ENCODE measurements around the gene JMJD8.

Gene JMJD8

GRCh38 chr16:721765-722540, 37.8 kb upstream of the JMJD8 start:
- TF ChIP-seq CTCF (conservative IDR thresholded peaks at IDR 0.05; ENCODE audit: control insufficient read depth, insufficient read depth, low read depth, low read length) = no peak
- DNase-seq (ENCODE audit: low read depth) = no peak
- peak overlapping the region; percentile 28 for H3K4me3 ChIP-seq (ENCODE audit: control insufficient read depth, low read depth, low read length)

- TF ChIP-seq CTCF (conservative IDR thresholded peaks at IDR 0.05; ENCODE audit: control insufficient read depth, insufficient read depth, low read depth, low read length) = no peak
- peak within 1 kb of the TSS; percentile 58 for H3K4me3 ChIP-seq (ENCODE audit: control insufficient read depth, low read depth, low read length)
- DNase-seq (ENCODE audit: low read depth) = peak; percentile 58
Observed at GRCh38 chr16:720990-721764, 37.0 kb upstream of the JMJD8 start, which contains the start of gene ANTKMT. ANTKMT (plus strand) TSS chr16:721146; CDS start chr16:721275, 129 bp downstream.

DNA sequence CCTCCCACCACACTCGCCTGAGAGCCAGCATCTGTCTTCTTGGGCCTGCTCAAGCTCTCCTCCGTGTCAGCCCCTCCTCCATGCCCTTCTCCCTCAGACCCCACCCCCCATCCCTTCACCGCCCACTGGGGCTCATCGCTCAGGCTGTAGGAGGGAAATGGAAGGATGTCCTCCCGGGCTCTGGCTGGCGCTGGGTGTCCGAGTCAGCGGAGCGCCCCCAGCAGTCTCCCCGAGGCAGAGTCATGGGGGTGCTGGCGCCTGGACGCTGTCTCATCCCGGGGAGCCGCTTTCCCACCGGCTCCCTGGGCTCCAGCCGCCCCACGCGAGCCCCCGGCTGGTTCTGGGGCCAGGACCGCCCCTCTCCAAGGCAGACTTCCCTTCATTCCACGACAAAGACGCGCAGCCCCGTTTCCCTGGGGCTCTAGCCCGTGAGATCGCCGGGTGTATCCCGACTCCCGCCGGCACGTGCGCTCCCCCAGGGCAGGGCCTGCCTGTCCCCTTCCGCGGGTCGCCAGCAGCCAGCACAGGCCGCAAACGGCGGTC, 36.4 kb upstream of the JMJD8 start:
- DNase-seq (ENCODE audit: low read depth) = peak; percentile 69
- peak; percentile 9 for TF ChIP-seq CTCF (conservative IDR thresholded peaks at IDR 0.05; ENCODE audit: control insufficient read depth, insufficient read depth, low read depth, low read length)
- peak overlapping the region; percentile 58 for H3K4me3 ChIP-seq (ENCODE audit: control insufficient read depth, low read depth, low read length)

GRCh38 chr16:719815-720446, 35.8 kb upstream of the JMJD8 start:
- no peak for DNase-seq (ENCODE audit: low read depth)
- TF ChIP-seq CTCF (conservative IDR thresholded peaks at IDR 0.05; ENCODE audit: control insufficient read depth, insufficient read depth, low read depth, low read length) = peak; percentile 25
- H3K4me3 ChIP-seq (ENCODE audit: control insufficient read depth, low read depth, low read length) = peak overlapping the region; percentile 58

DNA sequence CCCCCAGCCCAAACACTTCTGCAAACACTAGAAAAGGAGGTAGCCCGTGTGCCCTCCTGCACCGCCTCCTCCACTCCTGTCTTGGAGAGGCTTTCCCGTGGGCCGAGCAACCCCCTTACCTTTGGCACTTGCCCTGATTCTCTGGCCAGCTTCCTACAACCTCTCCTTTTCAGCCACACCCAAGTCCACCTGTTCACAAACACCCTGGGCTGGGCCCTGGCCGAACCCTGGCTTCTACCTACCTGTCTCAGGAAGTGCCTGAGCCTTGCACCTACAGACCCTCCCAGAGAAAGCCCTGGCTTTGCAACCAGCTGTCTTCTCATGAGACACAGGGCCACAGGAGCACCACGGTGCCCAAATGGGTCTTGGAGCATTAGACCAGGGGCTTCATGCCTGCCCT, 34.8 kb upstream of the JMJD8 start:
- H3K4me3 ChIP-seq (ENCODE audit: control insufficient read depth, low read depth, low read length) = no peak overlapping the region
- no peak for TF ChIP-seq CTCF (conservative IDR thresholded peaks at IDR 0.05; ENCODE audit: control insufficient read depth, insufficient read depth, low read depth, low read length)
- no peak for DNase-seq (ENCODE audit: low read depth)

DNA sequence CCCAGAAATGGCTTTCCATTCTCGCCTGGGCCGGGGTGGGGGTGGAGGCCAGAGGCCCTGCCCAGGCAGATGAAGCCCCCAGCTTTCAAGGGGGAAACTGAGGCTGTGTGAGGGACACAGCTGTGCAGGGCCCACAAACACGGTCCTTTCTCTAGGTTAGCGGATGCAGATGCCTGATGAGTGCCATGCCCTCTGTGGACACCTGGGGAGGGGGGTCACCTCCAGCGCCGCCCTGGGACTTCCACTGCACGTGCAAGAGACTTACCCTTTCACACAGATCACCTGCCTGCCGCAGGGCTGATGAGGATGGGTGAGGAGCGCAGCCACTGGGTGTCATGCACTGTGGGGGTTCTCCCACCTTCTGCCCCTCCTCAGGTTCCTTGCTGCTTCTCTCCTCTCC, 34.3 kb upstream of the JMJD8 start:
- no peak overlapping the region for H3K4me3 ChIP-seq (ENCODE audit: control insufficient read depth, low read depth, low read length)
- no peak for TF ChIP-seq CTCF (conservative IDR thresholded peaks at IDR 0.05; ENCODE audit: control insufficient read depth, insufficient read depth, low read depth, low read length)
- DNase-seq (ENCODE audit: low read depth) = no peak
